ENCODE results near the gene SPSB4.
A peak's percentile ranks its signal among the peaks of the same experiment; 100 is the strongest.
"Not testable (repeated sequence)": the region's sequence is repeated elsewhere in the genome, so short reads cannot be mapped to it uniquely, and the experiment has no call there.

Gene SPSB4

DNA sequence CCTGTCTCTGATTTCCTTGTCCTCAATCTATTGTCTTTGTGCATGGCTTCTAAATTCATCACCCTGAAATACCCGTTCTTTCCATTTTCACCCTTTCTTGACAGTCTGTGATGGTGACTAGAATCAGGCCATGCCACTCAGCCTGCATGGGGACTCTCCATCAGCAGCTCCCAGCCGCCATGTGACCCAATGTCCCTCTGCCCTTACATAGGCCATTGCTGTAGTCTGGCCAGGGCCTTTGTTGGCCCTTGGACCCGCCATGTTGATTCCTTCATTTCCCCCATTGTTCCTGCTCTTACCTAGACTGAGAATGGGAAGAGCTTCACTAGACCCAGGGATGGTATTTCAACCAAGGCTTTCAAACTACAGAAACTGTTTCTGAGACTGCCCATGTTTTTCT lies 45.8 kb downstream of the SPSB4 start:
- no peak for DNase-seq

DNA sequence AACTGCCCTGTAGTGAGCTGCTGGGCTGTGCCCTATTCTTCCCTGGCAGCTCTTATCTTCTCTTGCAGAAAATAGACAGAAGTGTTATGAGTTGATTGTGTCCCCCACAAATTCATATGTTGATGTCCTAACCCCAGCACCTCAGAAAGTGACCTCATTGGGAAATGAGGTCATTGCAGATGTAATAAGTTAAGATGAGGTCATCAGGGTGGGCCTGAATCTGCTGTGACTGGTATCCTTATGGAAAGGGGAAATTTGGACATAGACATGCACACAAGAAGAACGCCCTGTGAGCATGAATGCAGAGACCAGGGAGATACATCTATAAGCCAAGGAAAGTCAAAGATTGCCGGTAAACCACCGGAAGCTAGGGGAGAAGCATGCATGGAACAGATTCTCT lies 49.0 kb downstream of the SPSB4 start:
- DNase-seq: no peak

DNA sequence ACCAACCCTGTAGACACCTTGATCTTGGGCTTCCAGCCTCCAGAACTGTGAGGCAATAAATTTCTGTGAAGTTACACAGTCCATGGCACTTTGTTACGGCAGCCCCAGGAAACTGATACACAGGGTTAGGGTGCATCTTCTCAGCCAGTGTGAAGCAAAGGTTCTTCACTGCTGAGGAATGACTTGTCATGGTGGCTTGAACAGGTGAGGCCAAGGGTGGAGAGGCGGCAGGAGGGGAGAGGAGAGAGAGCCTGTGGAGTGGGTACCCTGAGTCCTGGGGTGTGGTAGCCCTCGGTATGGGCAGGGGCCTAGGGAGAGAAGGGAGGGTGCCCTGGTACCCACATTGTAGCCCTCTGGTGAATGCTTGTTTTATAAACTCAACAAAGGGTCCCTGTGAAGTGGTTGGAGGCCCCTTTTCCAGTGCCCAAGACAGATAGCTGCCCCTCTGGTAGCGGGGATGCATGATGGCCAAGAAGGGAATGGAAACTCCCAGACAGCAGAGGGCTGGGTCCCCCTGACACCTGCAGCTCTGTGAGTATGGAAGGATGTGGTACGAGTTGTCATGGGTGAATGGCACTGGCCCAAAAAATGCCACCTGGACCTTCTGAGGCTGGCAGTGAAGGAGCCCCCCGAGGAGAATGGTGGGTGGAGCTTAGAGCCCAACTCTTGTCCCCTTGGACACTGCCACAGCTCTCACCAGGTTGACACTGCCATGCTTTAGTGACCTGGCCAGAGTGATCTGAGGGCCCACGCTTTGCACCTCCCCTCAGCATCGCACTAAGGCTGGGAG lies 49.6 kb downstream of the SPSB4 start:
- no peak for DNase-seq

DNA sequence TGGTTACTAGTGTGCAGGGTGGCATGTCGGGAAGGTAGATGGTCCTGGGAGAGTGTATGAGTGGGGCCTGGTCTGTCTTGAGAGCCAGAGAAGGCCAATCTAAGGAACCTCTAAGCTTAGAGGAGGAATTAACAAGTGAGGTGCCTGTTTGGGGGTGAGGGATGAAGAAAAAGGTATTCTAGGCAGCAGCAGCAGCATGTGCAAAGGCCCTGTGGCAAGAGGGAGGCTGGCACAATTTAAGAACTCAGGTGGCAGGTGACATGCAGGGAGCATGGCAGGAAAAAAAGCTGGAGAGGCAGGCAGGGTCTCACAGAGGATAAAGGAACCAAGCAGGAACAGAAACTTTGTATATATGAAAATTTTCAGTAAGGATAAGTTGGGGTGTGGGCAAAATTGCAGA lies 51.2 kb downstream of the SPSB4 start:
- no peak for DNase-seq

- DNase-seq: no peak
Observed at GRCh38 chr3:141103067-141103466, 51.9 kb downstream of the SPSB4 start.

DNA sequence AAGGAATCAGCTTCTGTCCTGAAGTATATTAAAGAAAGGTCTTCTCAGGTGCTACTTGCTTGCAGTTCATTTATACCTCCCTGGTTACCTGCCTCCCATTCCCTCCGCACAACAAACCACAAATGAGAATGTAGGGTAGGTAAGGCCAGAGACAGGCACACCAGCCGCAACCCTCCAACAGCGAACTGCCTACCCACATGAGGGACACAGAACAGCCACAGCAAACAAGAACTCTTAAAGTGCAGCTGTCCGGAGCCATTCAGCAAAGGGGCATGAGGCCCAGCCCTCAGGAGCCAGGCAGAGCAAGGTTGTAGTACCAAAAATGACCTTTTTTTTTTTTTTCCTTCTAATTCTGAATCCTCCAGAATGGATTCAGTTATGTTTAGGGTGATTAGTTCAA lies 52.4 kb downstream of the SPSB4 start:
- no peak for DNase-seq

DNA sequence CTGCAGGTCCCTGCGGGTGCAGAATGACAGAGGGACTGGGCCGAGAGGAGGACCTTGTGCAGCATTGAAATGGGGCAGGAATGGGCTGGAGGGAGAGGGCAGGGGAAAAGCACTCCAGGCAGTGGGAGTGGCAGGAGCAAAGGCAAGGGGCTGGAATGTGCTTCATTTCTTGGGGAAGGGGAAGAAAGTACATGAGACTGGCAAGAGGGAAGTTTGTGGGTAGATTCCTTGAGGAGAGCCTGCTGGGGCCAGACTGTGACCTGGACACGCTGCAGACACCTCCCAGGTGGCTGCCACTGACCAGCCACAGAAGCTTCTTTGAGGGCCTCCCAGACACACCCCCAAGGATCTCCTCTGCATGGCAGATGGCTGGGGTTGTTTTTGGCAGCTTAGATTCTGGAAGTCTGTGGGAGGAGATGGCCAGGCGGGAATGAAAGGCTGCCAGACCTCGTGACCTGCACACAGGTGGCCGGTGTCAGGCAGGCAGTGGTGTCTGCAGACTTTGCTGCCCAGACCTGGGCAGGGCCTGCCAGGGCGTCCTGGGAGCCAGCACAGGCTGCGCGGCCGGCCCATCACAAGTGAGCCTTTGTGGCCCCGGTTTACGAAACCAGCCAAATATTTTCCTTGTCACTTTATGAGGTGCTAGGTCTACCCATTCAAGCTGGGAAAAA lies 53.1 kb downstream of the SPSB4 start:
- no peak for DNase-seq

- DNase-seq: peak; percentile 48
Observed at GRCh38 chr3:141105828-141106628, 54.9 kb downstream of the SPSB4 start.

- DNase-seq: no peak
Observed at GRCh38 chr3:141106842-141107241, 55.7 kb downstream of the SPSB4 start.

DNA sequence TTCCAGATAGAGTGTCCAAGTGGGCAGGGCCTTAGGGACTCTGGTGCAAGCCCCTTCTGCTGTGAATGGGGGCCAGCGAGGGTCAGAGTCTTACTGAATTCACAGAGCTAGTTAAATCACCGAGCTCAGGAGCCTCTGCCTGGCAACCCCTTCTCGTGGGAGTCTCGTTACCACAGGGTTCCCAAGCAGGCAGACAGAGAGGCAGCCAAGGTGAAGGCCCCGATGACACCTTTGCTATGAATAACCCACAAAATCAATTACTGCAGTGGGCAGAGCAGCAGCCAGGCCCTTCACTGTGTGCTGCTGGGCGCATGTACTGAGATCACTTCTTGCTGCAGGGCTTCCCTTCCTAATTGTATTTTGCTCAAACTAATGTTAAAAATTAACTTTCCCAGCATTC lies 56.9 kb downstream of the SPSB4 start:
- DNase-seq: peak; percentile 38

DNA sequence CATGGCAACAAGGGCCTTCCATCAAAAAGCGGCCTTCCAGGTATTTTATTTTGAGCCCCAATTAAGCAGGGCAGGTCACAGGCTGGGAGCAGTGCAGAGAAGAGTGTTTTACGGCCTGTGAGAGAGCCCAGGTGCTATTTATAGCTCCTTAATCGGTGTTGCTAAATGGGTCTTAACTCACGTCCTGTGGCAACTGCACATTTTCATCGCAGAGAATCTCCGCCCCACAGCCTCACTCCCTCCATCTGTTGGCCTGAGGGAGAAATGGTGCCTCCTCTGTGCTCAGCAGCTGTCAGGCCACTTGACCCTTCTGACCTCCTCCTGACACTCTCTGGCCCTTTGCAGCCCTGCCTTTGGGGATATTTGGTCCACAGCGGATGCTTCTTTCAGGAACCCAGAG lies 58.6 kb downstream of the SPSB4 start:
- DNase-seq: no peak

DNA sequence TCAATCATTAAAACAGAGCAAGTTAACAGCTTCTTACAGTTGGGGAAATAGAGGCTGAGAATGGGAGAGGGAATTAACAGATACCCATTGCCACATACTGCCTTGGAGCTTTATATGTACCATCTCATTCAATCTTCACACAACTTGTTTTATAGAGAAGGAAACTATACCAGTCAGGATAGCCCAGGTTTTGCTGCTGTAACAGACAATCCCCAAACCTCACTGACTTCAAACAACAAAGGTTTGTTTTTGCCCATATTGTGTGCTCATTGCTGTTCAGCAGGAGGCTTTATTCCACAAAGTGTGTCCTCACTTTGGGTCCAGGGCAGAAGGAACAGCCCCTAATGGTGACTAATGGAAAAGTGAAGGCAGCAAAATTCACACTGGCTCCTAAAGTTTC lies 59.2 kb downstream of the SPSB4 start:
- DNase-seq: no peak

DNA sequence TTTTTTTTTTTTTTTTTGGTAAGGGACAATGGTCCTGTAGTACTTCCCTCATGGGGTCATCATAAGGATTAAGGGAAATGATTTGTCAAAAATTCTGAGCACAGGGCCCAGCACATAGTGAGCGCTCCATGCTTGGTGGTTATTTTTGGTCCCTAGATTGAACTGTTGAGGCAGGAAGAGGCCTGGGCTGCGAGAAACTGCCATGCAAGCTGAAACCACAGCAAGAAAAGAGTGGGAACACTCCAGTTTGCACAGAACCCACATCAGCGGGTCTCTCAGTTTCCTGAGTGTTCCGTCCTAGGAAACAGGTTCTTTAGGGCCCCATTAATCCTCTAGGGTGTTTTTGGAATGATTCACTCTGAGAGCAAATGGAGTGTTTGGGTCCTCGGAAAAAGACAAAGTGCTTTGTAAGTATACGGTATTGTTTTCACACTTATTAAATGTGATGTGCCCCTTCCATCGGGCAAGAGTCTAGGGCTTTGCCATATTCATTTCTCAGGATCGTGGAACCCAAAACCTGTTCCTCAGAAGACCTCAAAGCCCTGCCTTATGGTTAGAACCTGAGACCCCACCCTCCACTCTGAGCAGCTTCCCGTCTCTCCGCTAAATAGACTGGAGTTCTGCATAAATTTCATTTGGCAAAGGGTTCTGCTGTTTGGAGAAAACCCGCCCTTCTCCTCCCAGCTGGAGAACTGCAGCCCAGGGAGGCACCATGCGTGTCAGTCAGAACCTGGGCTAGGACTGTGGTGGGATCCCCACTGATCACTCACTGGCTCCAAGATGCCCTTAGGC lies 60.4 kb downstream of the SPSB4 start:
- no peak for DNase-seq

DNA sequence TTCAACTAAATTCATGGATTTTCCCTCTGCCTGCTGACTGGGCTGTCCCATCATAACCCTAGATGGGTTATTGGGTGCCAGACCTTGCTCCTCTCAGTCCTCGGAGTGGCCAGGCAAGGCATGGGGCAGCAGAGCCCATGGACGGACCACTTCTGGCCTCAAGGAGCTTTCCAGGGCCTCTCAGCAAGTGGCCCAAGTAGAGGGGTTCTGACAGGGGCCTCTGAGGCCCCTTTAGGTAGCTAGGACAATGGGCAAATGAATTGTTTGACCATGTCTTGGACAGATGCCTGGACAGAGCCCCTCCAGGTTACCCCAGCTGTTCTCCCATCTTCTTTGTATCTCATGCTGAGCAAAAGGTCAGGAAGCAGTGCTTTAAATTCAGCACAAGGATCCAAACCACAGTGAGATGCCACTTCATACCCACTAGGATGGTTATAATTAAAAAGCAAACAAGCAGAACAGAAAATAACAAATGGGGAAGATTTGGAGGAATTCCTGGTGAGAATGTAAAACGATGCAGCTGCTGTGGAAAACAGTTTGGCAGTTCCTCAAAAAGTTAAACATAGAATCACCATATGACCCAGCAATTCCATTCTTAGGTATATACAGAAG lies 61.6 kb downstream of the SPSB4 start:
- no peak for DNase-seq

GRCh38 chr3:141113680-141114079 lies 62.5 kb downstream of the SPSB4 start:
- DNase-seq: not testable (repeated sequence)

DNA sequence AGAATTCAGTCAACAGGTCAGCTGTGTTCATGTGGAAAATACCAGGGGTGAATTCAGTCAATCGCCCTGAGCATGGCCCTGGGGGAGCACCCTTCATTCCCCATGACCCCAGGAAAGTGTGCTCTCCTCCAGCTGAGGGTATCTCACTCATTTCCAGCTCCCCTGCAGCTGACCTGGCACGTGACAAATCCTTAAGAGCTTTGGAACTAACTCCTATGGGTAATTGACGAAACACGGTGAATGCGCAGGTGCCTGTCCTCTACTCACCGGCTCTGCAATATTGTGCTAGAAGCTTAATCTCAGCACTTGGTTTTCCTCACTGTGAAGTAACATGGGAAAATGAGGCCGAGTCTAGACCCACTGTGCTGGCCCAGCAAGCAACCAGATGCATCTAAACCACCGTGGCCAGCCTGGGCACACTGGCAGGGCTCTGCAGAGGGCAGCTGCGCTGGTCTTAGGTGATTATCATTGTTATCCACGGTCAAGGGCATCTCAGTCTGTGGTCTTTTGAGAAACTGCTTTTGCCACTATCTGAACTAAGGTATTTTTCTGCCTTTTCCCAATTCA lies 63.1 kb downstream of the SPSB4 start:
- no peak for DNase-seq

GRCh38 chr3:141114816-141115460 lies 63.8 kb downstream of the SPSB4 start:
- no peak for DNase-seq

DNA sequence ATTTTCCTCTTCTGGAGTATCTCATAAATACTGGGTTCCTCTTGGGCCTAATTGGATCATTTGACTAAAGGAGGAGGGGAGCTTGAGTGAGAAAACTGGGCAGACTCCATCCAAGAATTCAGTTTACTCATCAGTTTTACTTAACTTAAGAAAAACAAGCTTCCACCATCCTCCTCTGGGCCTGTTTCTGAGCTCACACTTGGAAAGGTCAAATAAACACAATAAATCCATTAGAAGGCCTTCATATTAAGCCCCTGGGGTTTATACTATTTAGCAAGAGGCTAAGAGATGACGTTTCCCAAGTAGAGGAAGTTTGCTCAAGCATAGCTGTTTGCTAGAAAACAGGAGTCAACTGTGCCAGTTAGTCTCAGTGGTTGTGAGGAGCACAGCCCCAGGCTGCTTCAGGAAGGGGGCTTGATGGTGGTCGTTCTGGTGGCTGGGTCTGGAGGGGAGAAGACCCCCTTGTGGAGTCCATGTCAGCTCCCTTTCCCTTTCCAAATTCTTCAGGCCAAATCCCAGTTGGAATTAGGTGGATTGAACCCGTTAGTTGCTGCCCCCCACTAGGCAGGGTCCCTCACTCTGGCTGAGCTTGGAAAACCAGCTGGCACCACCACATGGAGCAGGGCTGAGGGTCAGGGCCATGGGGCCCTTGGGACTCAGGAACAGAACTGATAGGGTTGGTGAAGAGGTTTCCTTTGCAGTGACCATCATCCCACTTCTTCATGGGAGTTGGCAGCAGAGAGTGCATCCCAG lies 64.8 kb downstream of the SPSB4 start:
- DNase-seq: peak; percentile 75

DNA sequence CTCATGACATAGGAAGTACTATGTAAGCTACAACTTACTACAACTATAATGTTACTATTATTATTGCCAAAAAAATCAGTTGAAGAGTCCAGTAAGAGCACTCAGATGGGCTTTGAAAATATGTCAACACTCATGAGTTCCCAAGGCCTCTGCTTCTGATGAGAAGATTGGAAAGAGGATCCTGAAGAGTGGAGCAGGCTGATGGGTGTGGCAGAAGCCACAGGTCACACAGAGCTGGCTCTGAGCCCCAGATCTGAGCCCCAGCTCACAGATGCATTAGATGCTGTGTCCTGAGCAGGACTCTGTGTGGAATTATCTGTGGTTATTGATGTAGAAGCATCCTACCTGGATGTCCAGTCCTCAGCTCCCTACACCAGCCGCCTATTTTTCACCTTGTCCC lies 65.6 kb downstream of the SPSB4 start:
- no peak for DNase-seq

- not testable (repeated sequence) for DNase-seq
Observed at GRCh38 chr3:141117982-141118381, 66.8 kb downstream of the SPSB4 start.
